Omental fat pad (tissue), 4 donors: ENCODE measurements around the gene ARHGEF38. TPM values are rescaled to one million over a fixed set of nuclear protein-coding genes. Genes with fewer than 3 reads are reported as not detected.

ENCODE experiments used
- ATAC-seq: fragments of 150-250 bp; one replicate; pipeline ENCODE4 v1.9.1; 2016; ENCODE audit warnings: mild to moderate bottlenecking, moderate library complexity; ENCODE audit not compliant: low FRiP score
- DNase-seq: peaks from one replicate; pipeline ENCODE4 v3.0.0-alpha.2; 2019; ENCODE audit warnings: low spot score
- CTCF ChIP-seq, 3 donors: fragments of 450-650 bp; IDR thresholded peaks; one replicate each; pipeline ENCODE4 v1.5.1; 2016 to 2017; ENCODE audit warnings: antibody characterized with exemption in 3 of 3, mild to moderate bottlenecking in 3 of 3, moderate library complexity in 2 of 3
- total RNA-seq, 4 donors: library from RNA; depleted of rRNA; stranded (reverse); fragments of >200 nt; gene quantifications; one replicate each; pipeline ENCODE4 v1.1.0, GENCODE V29; 2016

Gene ARHGEF38
- total RNA-seq, 4 donors from 2014 or later: not detected

DNA sequence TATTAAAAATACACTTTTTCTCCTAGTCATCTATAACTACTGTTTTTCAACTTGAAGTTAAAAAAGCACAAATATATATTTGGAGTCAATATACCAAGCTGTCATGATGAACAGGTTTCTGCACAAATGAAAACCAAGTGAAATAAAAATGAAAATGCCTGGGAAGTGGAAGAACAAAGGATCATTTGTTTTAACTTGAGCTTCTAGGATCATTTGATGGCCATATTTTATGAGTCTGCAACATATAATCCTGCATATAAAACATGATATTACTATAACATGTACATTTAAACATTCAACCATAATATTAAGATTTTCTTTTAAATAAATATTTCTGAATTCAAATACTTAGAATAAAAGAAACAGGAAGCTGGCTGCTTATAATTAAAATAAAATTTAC, 8.5 kb upstream of the ARHGEF38 start:
- TF ChIP-seq CTCF (IDR thresholded peaks at IDR 0.05): no peak
- ATAC-seq (no peak), DNase-seq (no peak)

- ATAC-seq: no peak
These were observed 7.7 kb upstream of the ARHGEF38 start for GRCh38 chr4:105544520-105545286.

GRCh38 chr4:105546086-105546485, 6.3 kb upstream of the ARHGEF38 start:
- TF ChIP-seq CTCF (IDR thresholded peaks at IDR 0.05): no peak
- ATAC-seq: no peak
- DNase-seq: no peak

More at GRCh38 chr4:105544520-105545286, 7.7 kb upstream of the ARHGEF38 start:
- no peak for DNase-seq
- no peak for TF ChIP-seq CTCF (IDR thresholded peaks at IDR 0.05)

- TF ChIP-seq CTCF (IDR thresholded peaks at IDR 0.05): no peak
- ATAC-seq: no peak
- DNase-seq: no peak
These were observed 4.7 kb upstream of the ARHGEF38 start for GRCh38 chr4:105547769-105548168.

GRCh38 chr4:105548483-105548882, 3.9 kb upstream of the ARHGEF38 start:
- TF ChIP-seq CTCF (IDR thresholded peaks at IDR 0.05): no peak
- ATAC-seq (no peak), DNase-seq (no peak)

- TF ChIP-seq CTCF (IDR thresholded peaks at IDR 0.05): no peak
- no peak for DNase-seq
- ATAC-seq: no peak
These were observed 1.8 kb upstream of the ARHGEF38 start for GRCh38 chr4:105550641-105551040.

- ATAC-seq (no peak), DNase-seq (no peak)
- no peak for TF ChIP-seq CTCF (IDR thresholded peaks at IDR 0.05)
These were observed 3.0 kb downstream of the ARHGEF38 start for GRCh38 chr4:105555409-105555808.
